ENCODE measurements around the gene CCDC142. TPM values are rescaled to one million over a fixed set of nuclear protein-coding genes. Genes with fewer than 3 reads are reported as not detected.
"Not testable (repeated sequence)": the region's sequence is repeated elsewhere in the genome, so short reads cannot be mapped to it uniquely, and the experiment has no call there.

The CCDC142 gene
- total and polyA plus RNA-seq, 3 experiments from 2014 or later: 9.7 to 22.8 (median 20.3) TPM

GRCh38 chr2:74460187-74460586, 22.6 kb downstream of the CCDC142 start:
- H3K4me3 ChIP-seq (ENCODE audit: low read length); H3K36me3 ChIP-seq (ENCODE audit: insufficient read depth, low read length); H3K27me3 ChIP-seq (ENCODE audit: insufficient read depth, low read length, poor library complexity, severe bottlenecking); DNase-seq; H3K9me3 ChIP-seq (ENCODE audit: low read length); H3K27ac ChIP-seq (ENCODE audit: low read depth, low read length); POLR2A ChIA-PET; H3K9me3 Mint-ChIP-seq; H3K27me3 Mint-ChIP-seq: not testable (repeated sequence)
- CTCF ChIA-PET: interaction anchor here (1.0 kb wide), 1 partner anchor 22 kb away, joined by 5 read pairs; the partner anchor contains the start of genes CCDC142 and TTC31
- peaks cover 37% of the 10 kb centered on the region for H3K4me1 ChIP-seq (ENCODE audit: insufficient read depth, low read length)
- peak overlapping the region in 6 of 8 donors; percentile 40 to 100 (median 81) for H3K27ac Mint-ChIP-seq
- peaks cover 0 to 42% (median 0%) of the 10 kb centered on the region in 3 donors for H3K36me3 Mint-ChIP-seq
- peaks cover 46 to 64% (median 56%) of the 10 kb centered on the region in 3 donors for H3K4me1 Mint-ChIP-seq
- H3K4me3 Mint-ChIP-seq: peak overlapping the region in 5 of 7 donors; percentile 44 to 96 (median 90)

GRCh38 chr2:74459503-74460118, 23.2 kb downstream of the CCDC142 start:
- peaks cover 38% of the 10 kb centered on the region for H3K4me1 ChIP-seq (ENCODE audit: insufficient read depth, low read length)
- POLR2A ChIA-PET: interaction anchor here (2.7 to 3.8 kb wide), 2 partner anchors 8 to 12 kb away, joined by 32 to 54 read pairs; partner anchors contain the start of gene MRPL53
- H3K27me3 Mint-ChIP-seq; H3K27me3 ChIP-seq (ENCODE audit: insufficient read depth, low read length, poor library complexity, severe bottlenecking); H3K4me3 ChIP-seq (ENCODE audit: low read length); H3K36me3 ChIP-seq (ENCODE audit: insufficient read depth, low read length); H3K9me3 ChIP-seq (ENCODE audit: low read length); DNase-seq; H3K27ac ChIP-seq (ENCODE audit: low read depth, low read length); H3K9me3 Mint-ChIP-seq: not testable (repeated sequence)
- Mint-ChIP-seq H3K4me3 (peak overlapping the region; percentile 87 to 98 (median 92)), H3K4me1 (peaks cover 51 to 67% (median 61%) of the 10 kb centered on the region in 3 donors), H3K36me3 (peaks cover 0 to 44% (median 0%) of the 10 kb centered on the region in 3 donors), H3K27ac (peak overlapping the region in 7 of 8 donors; percentile 55 to 100 (median 97))
- CTCF ChIA-PET: interaction anchor here (1.0 to 5.8 kb wide), 2 partner anchors 23 kb away, joined by 5 to 83 read pairs; partner anchors contain the start of genes CCDC142 and TTC31

- no peak for DNase-seq
- Histone ChIP-seq H3K27ac (ENCODE audit: low read depth, low read length) (peak overlapping the region; percentile 66), H3K27me3 (ENCODE audit: insufficient read depth, low read length, poor library complexity, severe bottlenecking) (no peaks in the 10 kb centered on the region), H3K4me1 (ENCODE audit: insufficient read depth, low read length) (peaks cover 36% of the 10 kb centered on the region), H3K36me3 (ENCODE audit: insufficient read depth, low read length) (peaks cover 4% of the 10 kb centered on the region), H3K4me3 (ENCODE audit: low read length) (peak overlapping the region; percentile 90), H3K9me3 (ENCODE audit: low read length) (no peaks in the 10 kb centered on the region)
- peaks cover 52 to 66% (median 61%) of the 10 kb centered on the region in 3 donors for H3K4me1 Mint-ChIP-seq
- peaks cover 0 to 2% of the 10 kb centered on the region in 2 donors for H3K27me3 Mint-ChIP-seq
- H3K9me3 Mint-ChIP-seq: no peaks in the 10 kb centered on the region
- CTCF ChIA-PET: interaction anchor here (0.8 to 5.8 kb wide), 6 partner anchors 9 to 128 kb away, joined by 3 to 83 read pairs (median 6); partner anchors contain the start of genes CCDC142, MRPL53 and TTC31
- peak overlapping the region; percentile 91 to 100 (median 100) for H3K27ac Mint-ChIP-seq
- H3K36me3 Mint-ChIP-seq: peaks cover 0 to 44% (median 0%) of the 10 kb centered on the region in 3 donors
- POLR2A ChIA-PET: interaction anchor here (1.0 to 3.8 kb wide), 10 partner anchors 9 to 721 kb away, joined by 3 to 54 read pairs (median 5); partner anchors contain the start of genes AUP1, C2orf81, CCDC142 and HTRA2
- H3K4me3 Mint-ChIP-seq: peak overlapping the region; percentile 87 to 98 (median 92)
Observed at GRCh38 chr2:74458938-74459363, 23.8 kb downstream of the CCDC142 start.

GRCh38 chr2:74458132-74458937, 24.5 kb downstream of the CCDC142 start, which contains the start of gene WBP1:
TSS of gene WBP1 (plus strand) at chr2:74458438. CDS start at chr2:74458603, 165 bp downstream.
- peak within 1 kb of the TSS; percentile 91 to 100 (median 100) for H3K27ac Mint-ChIP-seq
- H3K4me1 Mint-ChIP-seq: peaks cover 51 to 65% (median 62%) of the 10 kb centered on the region in 3 donors
- Histone ChIP-seq H3K4me1 (ENCODE audit: insufficient read depth, low read length) (peaks cover 36% of the 10 kb centered on the region), H3K9me3 (ENCODE audit: low read length) (no peaks in the 10 kb centered on the region), H3K27ac (ENCODE audit: low read depth, low read length) (peak within 1 kb of the TSS; percentile 94), H3K4me3 (ENCODE audit: low read length) (peak within 1 kb of the TSS; percentile 90), H3K27me3 (ENCODE audit: insufficient read depth, low read length, poor library complexity, severe bottlenecking) (no peaks in the 10 kb centered on the region), H3K36me3 (ENCODE audit: insufficient read depth, low read length) (peaks cover 4% of the 10 kb centered on the region)
- H3K36me3 Mint-ChIP-seq: peaks cover 0 to 44% (median 0%) of the 10 kb centered on the region in 3 donors
- peak within 1 kb of the TSS; percentile 87 to 98 (median 92) for H3K4me3 Mint-ChIP-seq
- ChIA-PET CTCF (interaction anchor here (0.8 to 5.8 kb wide), 8 partner anchors 9 to 129 kb away, joined by 3 to 83 read pairs (median 4); partner anchors contain the start of genes CCDC142, MRPL53 and TTC31), POLR2A (interaction anchor here (0.6 to 3.8 kb wide), 13 partner anchors 9 to 721 kb away, joined by 3 to 54 read pairs (median 5); partner anchors contain the start of genes AUP1, C2orf81, CCDC142 and DQX1)
- no peaks in the 10 kb centered on the region for H3K9me3 Mint-ChIP-seq
- peak; percentile 97 to 100 (median 99) for DNase-seq
- H3K27me3 Mint-ChIP-seq: peaks cover 0 to 2% of the 10 kb centered on the region in 2 donors

GRCh38 chr2:74457549-74458131, 25.2 kb downstream of the CCDC142 start:
- POLR2A ChIA-PET: interaction anchor here (1.0 to 3.8 kb wide), 11 partner anchors 10 to 720 kb away, joined by 3 to 54 read pairs (median 5); partner anchors contain the start of genes AUP1, C2orf81, CCDC142 and DQX1
- Histone ChIP-seq H3K4me1 (ENCODE audit: insufficient read depth, low read length) (peaks cover 41% of the 10 kb centered on the region), H3K27ac (ENCODE audit: low read depth, low read length) (peak overlapping the region; percentile 94), H3K36me3 (ENCODE audit: insufficient read depth, low read length) (peaks cover 2% of the 10 kb centered on the region), H3K4me3 (ENCODE audit: low read length) (peak overlapping the region; percentile 88), H3K9me3 (ENCODE audit: low read length) (no peaks in the 10 kb centered on the region), H3K27me3 (ENCODE audit: insufficient read depth, low read length, poor library complexity, severe bottlenecking) (no peaks in the 10 kb centered on the region)
- H3K4me1 Mint-ChIP-seq: peaks cover 56 to 65% (median 62%) of the 10 kb centered on the region in 3 donors
- peaks cover 0 to 37% (median 0%) of the 10 kb centered on the region in 3 donors for H3K36me3 Mint-ChIP-seq
- H3K27ac Mint-ChIP-seq: peak overlapping the region; percentile 91 to 100 (median 100)
- peak overlapping the region; percentile 87 to 98 (median 92) for H3K4me3 Mint-ChIP-seq
- H3K9me3 Mint-ChIP-seq: no peaks in the 10 kb centered on the region
- CTCF ChIA-PET: interaction anchor here (1.0 to 5.8 kb wide), 8 partner anchors 10 to 130 kb away, joined by 3 to 83 read pairs (median 4); partner anchors contain the start of genes CCDC142, MRPL53 and TTC31
- H3K27me3 Mint-ChIP-seq: peaks cover 0 to 2% of the 10 kb centered on the region in 2 donors
- DNase-seq: peak in 4 of 5 donors; percentile 79 to 89 (median 81)

- H3K27ac Mint-ChIP-seq: peak overlapping the region; percentile 91 to 100 (median 99)
- ChIA-PET POLR2A (interaction anchor here (0.6 to 3.8 kb wide), 8 partner anchors 11 to 73 kb away, joined by 3 to 54 read pairs (median 17); partner anchors contain the start of genes CCDC142, DQX1, MRPL53 and TTC31), CTCF (interaction anchor here (0.9 to 5.8 kb wide), 7 partner anchors 10 to 130 kb away, joined by 3 to 83 read pairs (median 4); partner anchors contain the start of genes C2orf81, CCDC142, MRPL53 and TTC31)
- H3K36me3 ChIP-seq (ENCODE audit: insufficient read depth, low read length): no peaks in the 10 kb centered on the region
- peak overlapping the region; percentile 62 for H3K4me3 ChIP-seq (ENCODE audit: low read length)
- H3K27me3 Mint-ChIP-seq: peaks cover 0 to 2% of the 10 kb centered on the region in 2 donors
- peaks cover 46% of the 10 kb centered on the region for H3K4me1 ChIP-seq (ENCODE audit: insufficient read depth, low read length)
- H3K4me3 Mint-ChIP-seq: peak overlapping the region; percentile 87 to 98 (median 92)
- no peaks in the 10 kb centered on the region for H3K9me3 ChIP-seq (ENCODE audit: low read length)
- no peaks in the 10 kb centered on the region for H3K9me3 Mint-ChIP-seq
- DNase-seq: no peak
- H3K4me1 Mint-ChIP-seq: peaks cover 61 to 70% (median 66%) of the 10 kb centered on the region in 3 donors
- H3K36me3 Mint-ChIP-seq: peaks cover 0 to 33% (median 0%) of the 10 kb centered on the region in 3 donors
- no peaks in the 10 kb centered on the region for H3K27me3 ChIP-seq (ENCODE audit: insufficient read depth, low read length, poor library complexity, severe bottlenecking)
- H3K27ac ChIP-seq (ENCODE audit: low read depth, low read length): peak overlapping the region; percentile 94
Observed at GRCh38 chr2:74457129-74457548, 25.7 kb downstream of the CCDC142 start.
